ENCODE measurements around the gene TYRP1.
"Not testable (repeated sequence)": the region's sequence is repeated elsewhere in the genome, so short reads cannot be mapped to it uniquely, and the experiment has no call there.

Gene TYRP1

GRCh38 chr9:12666813-12667212, 26.4 kb upstream of the TYRP1 start:
- Histone ChIP-seq H3K27ac (ENCODE audit: insufficient read depth, low read depth, low read length, poor library complexity, severe bottlenecking) (no peak overlapping the region), H3K4me3 (ENCODE audit: insufficient read depth, low read depth, low read length) (no peak overlapping the region), H3K36me3 (ENCODE audit: control insufficient read depth, insufficient read depth, low read length) (no peaks in the 10 kb centered on the region), H3K9me3 (ENCODE audit: control insufficient read depth, low read length) (no peaks in the 10 kb centered on the region), H3K27me3 (ENCODE audit: control insufficient read depth, insufficient read depth, low read length, poor library complexity, severe bottlenecking) (no peaks in the 10 kb centered on the region), H3K4me1 (ENCODE audit: control insufficient read depth, insufficient read depth, low read length) (no peaks in the 10 kb centered on the region)
- WGBS, 2 experiments = 67 to 72% methylated on average over 2 of the region's 2 CpGs

GRCh38 chr9:12667892-12668291, 25.3 kb upstream of the TYRP1 start:
- no peak overlapping the region for H3K27ac ChIP-seq (ENCODE audit: insufficient read depth, low read depth, low read length, poor library complexity, severe bottlenecking)
- no peaks in the 10 kb centered on the region for H3K4me1 ChIP-seq (ENCODE audit: control insufficient read depth, insufficient read depth, low read length)
- 88 to 100% methylated on average over 3 of the region's 3 CpGs for WGBS, 2 experiments
- no peaks in the 10 kb centered on the region for H3K9me3 ChIP-seq (ENCODE audit: control insufficient read depth, low read length)
- H3K4me3 ChIP-seq (ENCODE audit: insufficient read depth, low read depth, low read length) = no peak overlapping the region
- no peaks in the 10 kb centered on the region for H3K36me3 ChIP-seq (ENCODE audit: control insufficient read depth, insufficient read depth, low read length)
- no peaks in the 10 kb centered on the region for H3K27me3 ChIP-seq (ENCODE audit: control insufficient read depth, insufficient read depth, low read length, poor library complexity, severe bottlenecking)

GRCh38 chr9:12670006-12670405, 23.2 kb upstream of the TYRP1 start:
- Histone ChIP-seq H3K27ac (ENCODE audit: insufficient read depth, low read depth, low read length, poor library complexity, severe bottlenecking) (no peak overlapping the region), H3K27me3 (ENCODE audit: control insufficient read depth, insufficient read depth, low read length, poor library complexity, severe bottlenecking) (no peaks in the 10 kb centered on the region), H3K36me3 (ENCODE audit: control insufficient read depth, insufficient read depth, low read length) (no peaks in the 10 kb centered on the region), H3K9me3 (ENCODE audit: control insufficient read depth, low read length) (no peaks in the 10 kb centered on the region), H3K4me1 (ENCODE audit: control insufficient read depth, insufficient read depth, low read length) (no peaks in the 10 kb centered on the region), H3K4me3 (ENCODE audit: insufficient read depth, low read depth, low read length) (no peak overlapping the region)
- 96% methylated on average over 2 of the region's 2 CpGs; no CpG with 5 or more reads in 1 of the 2 experiments for WGBS, 2 experiments

GRCh38 chr9:12674961-12675360, 18.2 kb upstream of the TYRP1 start:
- no peaks in the 10 kb centered on the region for H3K36me3 ChIP-seq (ENCODE audit: control insufficient read depth, insufficient read depth, low read length)
- no peak overlapping the region for H3K4me3 ChIP-seq (ENCODE audit: insufficient read depth, low read depth, low read length)
- H3K27ac ChIP-seq (ENCODE audit: insufficient read depth, low read depth, low read length, poor library complexity, severe bottlenecking) = no peak overlapping the region
- no peaks in the 10 kb centered on the region for H3K9me3 ChIP-seq (ENCODE audit: control insufficient read depth, low read length)
- H3K27me3 ChIP-seq (ENCODE audit: control insufficient read depth, insufficient read depth, low read length, poor library complexity, severe bottlenecking) = no peaks in the 10 kb centered on the region
- 72 to 77% methylated on average over 5 of the region's 5 CpGs for WGBS, 2 experiments
- H3K4me1 ChIP-seq (ENCODE audit: control insufficient read depth, insufficient read depth, low read length) = no peaks in the 10 kb centered on the region

GRCh38 chr9:12677462-12678126, 15.6 kb upstream of the TYRP1 start:
- H3K4me1 ChIP-seq (ENCODE audit: control insufficient read depth, insufficient read depth, low read length); H3K27me3 ChIP-seq (ENCODE audit: control insufficient read depth, insufficient read depth, low read length, poor library complexity, severe bottlenecking); H3K36me3 ChIP-seq (ENCODE audit: control insufficient read depth, insufficient read depth, low read length); H3K9me3 ChIP-seq (ENCODE audit: control insufficient read depth, low read length); H3K27ac ChIP-seq (ENCODE audit: insufficient read depth, low read depth, low read length, poor library complexity, severe bottlenecking); H3K4me3 ChIP-seq (ENCODE audit: insufficient read depth, low read depth, low read length): not testable (repeated sequence)
- WGBS, 2 experiments = 93 to 95% methylated on average over 11 of the region's 11 CpGs

GRCh38 chr9:12680341-12680740, 12.8 kb upstream of the TYRP1 start:
- Histone ChIP-seq H3K36me3 (ENCODE audit: control insufficient read depth, insufficient read depth, low read length) (no peaks in the 10 kb centered on the region), H3K4me3 (ENCODE audit: insufficient read depth, low read depth, low read length) (no peak overlapping the region), H3K27ac (ENCODE audit: insufficient read depth, low read depth, low read length, poor library complexity, severe bottlenecking) (no peak overlapping the region), H3K27me3 (ENCODE audit: control insufficient read depth, insufficient read depth, low read length, poor library complexity, severe bottlenecking) (no peaks in the 10 kb centered on the region), H3K4me1 (ENCODE audit: control insufficient read depth, insufficient read depth, low read length) (peaks cover 5% of the 10 kb centered on the region), H3K9me3 (ENCODE audit: control insufficient read depth, low read length) (no peaks in the 10 kb centered on the region)
- WGBS, 2 experiments = 32 to 35% methylated on average over 1 of the region's 2 CpGs

GRCh38 chr9:12680757-12681156, 12.4 kb upstream of the TYRP1 start:
- H3K36me3 ChIP-seq (ENCODE audit: control insufficient read depth, insufficient read depth, low read length) = no peaks in the 10 kb centered on the region
- H3K4me1 ChIP-seq (ENCODE audit: control insufficient read depth, insufficient read depth, low read length) = peaks cover 5% of the 10 kb centered on the region
- H3K4me3 ChIP-seq (ENCODE audit: insufficient read depth, low read depth, low read length) = no peak overlapping the region
- 86 to 92% methylated on average over 1 to 3 of the region's 3 CpGs for WGBS, 2 experiments
- no peak overlapping the region for H3K27ac ChIP-seq (ENCODE audit: insufficient read depth, low read depth, low read length, poor library complexity, severe bottlenecking)
- no peaks in the 10 kb centered on the region for H3K9me3 ChIP-seq (ENCODE audit: control insufficient read depth, low read length)
- no peaks in the 10 kb centered on the region for H3K27me3 ChIP-seq (ENCODE audit: control insufficient read depth, insufficient read depth, low read length, poor library complexity, severe bottlenecking)

- Histone ChIP-seq H3K36me3 (ENCODE audit: control insufficient read depth, insufficient read depth, low read length) (no peaks in the 10 kb centered on the region), H3K4me3 (ENCODE audit: insufficient read depth, low read depth, low read length) (no peak overlapping the region), H3K27me3 (ENCODE audit: control insufficient read depth, insufficient read depth, low read length, poor library complexity, severe bottlenecking) (no peaks in the 10 kb centered on the region), H3K9me3 (ENCODE audit: control insufficient read depth, low read length) (no peaks in the 10 kb centered on the region), H3K27ac (ENCODE audit: insufficient read depth, low read depth, low read length, poor library complexity, severe bottlenecking) (no peak overlapping the region), H3K4me1 (ENCODE audit: control insufficient read depth, insufficient read depth, low read length) (peaks cover 5% of the 10 kb centered on the region)
These were observed 11.6 kb upstream of the TYRP1 start for GRCh38 chr9:12681620-12682019.

GRCh38 chr9:12684974-12685373, 8.2 kb upstream of the TYRP1 start:
- Histone ChIP-seq H3K27ac (ENCODE audit: insufficient read depth, low read depth, low read length, poor library complexity, severe bottlenecking) (no peak overlapping the region), H3K9me3 (ENCODE audit: control insufficient read depth, low read length) (no peaks in the 10 kb centered on the region), H3K4me1 (ENCODE audit: control insufficient read depth, insufficient read depth, low read length) (peaks cover 5% of the 10 kb centered on the region), H3K27me3 (ENCODE audit: control insufficient read depth, insufficient read depth, low read length, poor library complexity, severe bottlenecking) (no peaks in the 10 kb centered on the region), H3K36me3 (ENCODE audit: control insufficient read depth, insufficient read depth, low read length) (no peaks in the 10 kb centered on the region), H3K4me3 (ENCODE audit: insufficient read depth, low read depth, low read length) (no peak overlapping the region)
- 100% methylated on average over 1 of the region's 1 CpG for WGBS, 2 experiments

GRCh38 chr9:12689233-12689632, 4.0 kb upstream of the TYRP1 start:
- WGBS, 2 experiments = 80% methylated on average over 1 of the region's 1 CpG; no CpG with 5 or more reads in 1 of the 2 experiments
- Histone ChIP-seq H3K36me3 (ENCODE audit: control insufficient read depth, insufficient read depth, low read length) (no peaks in the 10 kb centered on the region), H3K4me3 (ENCODE audit: insufficient read depth, low read depth, low read length) (no peak overlapping the region), H3K4me1 (ENCODE audit: control insufficient read depth, insufficient read depth, low read length) (no peaks in the 10 kb centered on the region), H3K9me3 (ENCODE audit: control insufficient read depth, low read length) (no peaks in the 10 kb centered on the region), H3K27ac (ENCODE audit: insufficient read depth, low read depth, low read length, poor library complexity, severe bottlenecking) (no peak overlapping the region), H3K27me3 (ENCODE audit: control insufficient read depth, insufficient read depth, low read length, poor library complexity, severe bottlenecking) (no peaks in the 10 kb centered on the region)

- Histone ChIP-seq H3K4me1 (ENCODE audit: control insufficient read depth, insufficient read depth, low read length) (no peaks in the 10 kb centered on the region), H3K27ac (ENCODE audit: insufficient read depth, low read depth, low read length, poor library complexity, severe bottlenecking) (no peak overlapping the region), H3K4me3 (ENCODE audit: insufficient read depth, low read depth, low read length) (no peak overlapping the region), H3K27me3 (ENCODE audit: control insufficient read depth, insufficient read depth, low read length, poor library complexity, severe bottlenecking) (no peaks in the 10 kb centered on the region), H3K36me3 (ENCODE audit: control insufficient read depth, insufficient read depth, low read length) (no peaks in the 10 kb centered on the region), H3K9me3 (ENCODE audit: control insufficient read depth, low read length) (no peaks in the 10 kb centered on the region)
- WGBS, 2 experiments = 94 to 96% methylated on average over 8 of the region's 8 CpGs
These were observed 828 bp downstream of the TYRP1 start for GRCh38 chr9:12694013-12694412.
